GM19438 (cell line): ENCODE results near the gene ZNF823.
"Not testable (repeated sequence)": the region's sequence is repeated elsewhere in the genome, so short reads cannot be mapped to it uniquely, and the experiment has no call there.

Source experiments
- ATAC-seq: cut with Tn5 transposase; IDR thresholded peaks from one replicate; pipeline ENCODE4 v1.9.1; 2021; ENCODE audit warnings: low read depth; ENCODE audit not compliant: unreplicated experiment

ZNF823 gene

GRCh38 chr19:11684987-11685675, 53.6 kb downstream of the ZNF823 start:
- no peak for ATAC-seq

GRCh38 chr19:11680689-11681302, 58.0 kb downstream of the ZNF823 start:
- no peak for ATAC-seq

- no peak for ATAC-seq
Measured at GRCh38 chr19:11678504-11678903, 60.2 kb downstream of the ZNF823 start.

- ATAC-seq = not testable (repeated sequence)
Measured at GRCh38 chr19:11676661-11677600, 61.8 kb downstream of the ZNF823 start.

GRCh38 chr19:11675569-11675968, 63.2 kb downstream of the ZNF823 start:
- ATAC-seq = no peak

- no peak for ATAC-seq
Measured at GRCh38 chr19:11674067-11674492, 64.7 kb downstream of the ZNF823 start.

- no peak for ATAC-seq
Measured at GRCh38 chr19:11673608-11674041, 65.1 kb downstream of the ZNF823 start.
